GM18499 (cell line): ENCODE data around the gene MSMP.

ENCODE experiments used
- ATAC-seq: cut with Tn5 transposase; IDR thresholded peaks from one replicate; pipeline ENCODE4 v1.9.1; 2021; ENCODE audit warnings: moderate number of reproducible peaks; ENCODE audit not compliant: insufficient read depth, unreplicated experiment

MSMP gene, protein sequence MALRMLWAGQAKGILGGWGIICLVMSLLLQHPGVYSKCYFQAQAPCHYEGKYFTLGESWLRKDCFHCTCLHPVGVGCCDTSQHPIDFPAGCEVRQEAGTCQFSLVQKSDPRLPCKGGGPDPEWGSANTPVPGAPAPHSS

DNA sequence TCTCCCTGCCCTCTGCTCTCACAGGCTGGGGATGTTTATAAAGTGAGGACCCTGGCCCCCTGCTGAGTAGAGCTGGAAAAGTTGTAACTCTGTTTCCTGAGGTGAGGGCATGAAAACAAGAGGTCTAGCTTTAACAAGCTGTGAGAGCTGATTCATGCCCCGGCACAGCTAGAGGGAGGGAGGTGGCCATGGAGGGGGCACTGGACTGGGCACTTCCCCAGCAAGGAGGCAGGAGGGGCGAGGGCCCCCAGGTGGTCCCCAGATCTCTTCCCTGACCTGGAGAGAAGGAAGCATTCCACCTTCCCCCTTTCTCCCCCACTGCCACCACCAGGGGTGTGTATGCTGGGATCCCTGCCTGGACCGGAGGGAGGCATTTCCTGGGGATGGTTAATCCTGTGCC, at the start of gene MSMP:
Gene MSMP (minus strand): TSS at position 13 of the 400 bp plus-strand sequence. CDS start 147 bp downstream, outside the sequence.
- no peak for ATAC-seq

DNA sequence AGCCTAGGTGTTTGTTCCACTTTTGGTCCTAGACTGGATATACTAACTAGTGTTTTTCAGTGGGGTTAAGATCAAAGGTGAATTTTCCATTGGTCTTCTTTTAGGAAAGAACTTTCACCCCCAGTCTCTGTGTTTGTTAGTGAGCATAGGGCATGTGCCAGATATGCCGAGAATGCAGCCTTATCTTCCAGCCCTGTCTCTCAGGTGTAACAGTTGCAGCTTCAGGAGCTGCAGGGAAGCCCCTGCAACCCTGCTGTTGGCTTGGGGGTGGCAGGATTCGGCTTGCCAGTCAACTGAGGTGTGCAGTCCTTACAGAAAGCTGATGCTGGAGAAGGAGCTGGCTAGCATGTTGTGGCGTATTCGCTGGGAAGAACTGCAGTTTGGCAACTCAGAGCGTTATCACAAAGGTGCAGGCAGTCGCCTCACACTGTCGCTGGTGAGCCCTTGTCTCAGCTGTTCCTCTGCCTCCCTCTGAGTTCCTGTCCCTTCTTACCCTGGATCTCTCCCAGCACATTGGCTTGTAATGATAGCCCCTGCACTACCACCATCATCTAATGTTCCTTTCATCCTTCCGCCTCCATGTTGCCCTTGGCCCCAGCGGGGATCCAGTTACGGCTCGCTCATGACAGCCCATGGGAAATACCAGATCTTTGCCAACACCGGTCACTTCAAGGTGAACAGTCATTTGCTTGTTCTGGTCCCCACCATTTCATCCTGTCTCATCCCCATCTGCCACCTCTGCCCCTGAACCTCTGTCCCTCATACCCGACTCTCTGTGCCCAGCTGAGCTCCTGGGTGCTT, 47.5 kb upstream of the MSMP start:
- no peak for ATAC-seq

GRCh38 chr9:35800530-35800929, 46.5 kb upstream of the MSMP start:
- no peak for ATAC-seq

GRCh38 chr9:35798658-35799374, 44.7 kb upstream of the MSMP start:
- ATAC-seq: no peak

DNA sequence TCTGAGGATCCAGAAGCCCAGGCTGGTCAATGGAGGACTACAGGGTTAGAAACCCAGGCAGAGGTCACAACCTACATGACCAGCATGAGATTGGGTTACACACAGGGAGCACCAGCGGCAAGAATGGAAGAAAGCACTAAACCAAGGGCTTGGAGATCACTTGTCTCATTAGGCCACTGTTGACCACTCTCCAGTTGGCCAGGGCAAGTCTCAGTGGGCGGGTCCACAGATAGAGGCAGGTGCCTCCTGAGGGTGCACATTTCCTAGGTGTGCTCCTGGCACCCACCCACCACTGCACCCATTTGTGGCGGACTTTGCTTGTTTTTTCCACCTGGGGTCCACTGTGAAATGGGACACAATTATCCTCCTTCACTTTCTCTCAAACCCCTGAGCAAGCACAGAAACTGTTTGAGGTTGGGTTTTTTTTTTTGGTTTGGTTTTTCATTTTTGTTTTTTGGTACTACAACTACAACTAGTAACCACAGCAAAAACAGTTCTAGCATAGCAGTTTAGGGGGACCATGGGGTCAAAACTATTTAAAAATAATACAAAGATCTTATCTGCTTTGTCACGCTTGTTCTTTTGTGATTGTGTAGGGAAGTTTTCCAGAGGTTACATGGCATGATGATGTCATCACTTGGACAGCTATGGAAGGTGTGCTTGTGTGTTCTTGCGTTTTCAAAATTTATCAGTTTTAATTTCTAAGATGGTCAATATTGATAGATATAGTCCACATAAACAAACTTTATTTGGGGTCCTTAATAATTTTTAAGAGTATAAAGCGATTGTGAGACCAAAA, 43.4 kb upstream of the MSMP start:
- ATAC-seq: no peak

DNA sequence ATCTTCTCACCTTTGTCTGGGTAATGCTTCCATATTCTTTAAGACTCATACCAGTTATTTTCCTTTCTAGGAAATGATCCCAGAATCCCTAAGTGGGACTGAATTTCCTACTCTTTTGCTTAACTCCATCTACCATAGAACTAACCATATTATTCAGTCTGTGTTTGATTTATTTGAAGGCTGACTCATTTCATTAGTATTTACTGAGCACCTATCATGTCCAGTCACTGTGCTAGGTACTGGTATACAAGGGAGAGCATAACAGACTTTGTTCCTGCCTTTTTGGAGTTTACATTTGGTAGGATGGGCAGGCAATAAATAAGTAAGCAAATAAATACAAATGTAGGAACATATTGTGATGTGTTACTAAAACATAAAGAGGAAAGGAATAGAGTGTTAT, 41.6 kb upstream of the MSMP start:
- no peak for ATAC-seq

GRCh38 chr9:35793461-35793860, 39.4 kb upstream of the MSMP start:
- ATAC-seq: no peak

- ATAC-seq: no peak
These were observed 38.8 kb upstream of the MSMP start for GRCh38 chr9:35792826-35793225.

DNA sequence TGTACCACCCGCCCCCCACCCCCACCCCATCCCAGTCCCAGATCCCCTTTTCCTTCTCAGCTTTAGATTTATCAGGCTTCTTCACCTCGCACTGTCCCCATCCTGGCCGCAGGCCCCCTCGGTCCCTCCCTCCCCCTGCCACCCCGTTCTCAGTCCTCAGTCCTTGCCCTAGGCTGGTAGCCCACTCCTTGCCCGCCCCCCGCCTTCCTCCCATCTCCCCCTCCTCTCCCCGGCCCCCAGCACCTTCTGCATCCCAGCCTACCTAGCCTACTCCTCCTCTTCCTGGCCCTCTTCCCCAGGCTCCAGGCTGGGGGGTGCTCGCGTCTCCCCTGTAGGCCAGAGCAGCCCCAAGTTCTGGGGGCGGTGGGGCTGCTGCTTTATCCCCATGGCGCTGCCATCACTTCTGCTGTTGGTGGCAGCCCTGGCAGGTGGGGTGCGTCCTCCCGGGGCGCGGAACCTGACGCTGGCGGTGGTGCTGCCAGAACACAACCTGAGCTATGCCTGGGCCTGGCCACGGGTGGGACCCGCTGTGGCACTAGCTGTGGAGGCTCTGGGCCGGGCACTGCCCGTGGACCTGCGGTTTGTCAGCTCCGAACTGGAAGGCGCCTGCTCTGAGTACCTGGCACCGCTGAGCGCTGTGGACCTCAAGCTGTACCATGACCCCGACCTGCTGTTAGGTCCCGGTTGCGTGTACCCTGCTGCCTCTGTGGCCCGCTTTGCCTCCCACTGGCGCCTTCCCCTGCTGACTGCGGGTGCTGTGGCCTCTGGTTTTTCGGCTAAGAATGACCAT, 38.1 kb upstream of the MSMP start:
- ATAC-seq: no peak

DNA sequence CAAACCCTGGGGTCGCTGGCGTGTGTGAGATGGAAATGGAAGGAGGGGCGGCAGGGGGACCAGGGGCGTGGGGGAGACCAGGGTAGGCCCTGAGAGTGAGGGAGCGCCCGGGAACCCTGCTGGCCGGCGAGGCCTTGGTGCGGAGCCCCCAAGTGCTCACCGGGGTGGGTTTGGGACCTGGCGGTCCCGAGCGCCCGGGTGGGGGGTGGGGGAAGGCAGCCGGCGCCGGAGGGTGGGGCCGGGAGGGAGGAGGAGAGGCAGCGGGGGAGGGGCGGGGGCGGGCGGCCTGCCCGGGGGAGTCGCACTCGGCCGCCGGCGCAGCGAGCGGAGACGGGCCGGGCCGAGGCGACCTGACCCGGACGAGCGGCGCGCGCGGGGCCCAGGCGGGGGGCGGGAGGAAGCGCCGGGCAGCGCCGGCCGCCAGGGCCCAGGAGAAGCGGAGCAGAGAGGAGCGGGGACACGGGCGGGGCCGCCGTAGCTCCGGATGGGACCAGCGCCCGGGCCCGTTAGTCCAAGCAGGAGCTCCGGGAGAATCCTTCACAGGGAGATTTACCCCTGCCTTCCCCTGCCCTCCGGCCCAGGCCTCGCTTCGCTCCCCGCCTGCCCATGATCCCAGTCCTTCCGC, 37.3 kb upstream of the MSMP start, which contains the start of gene NPR2:
Gene NPR2 (plus strand): TSS at position 295 of the 625 bp plus-strand sequence. CDS start 818 bp downstream, outside the sequence.
- no peak for ATAC-seq

DNA sequence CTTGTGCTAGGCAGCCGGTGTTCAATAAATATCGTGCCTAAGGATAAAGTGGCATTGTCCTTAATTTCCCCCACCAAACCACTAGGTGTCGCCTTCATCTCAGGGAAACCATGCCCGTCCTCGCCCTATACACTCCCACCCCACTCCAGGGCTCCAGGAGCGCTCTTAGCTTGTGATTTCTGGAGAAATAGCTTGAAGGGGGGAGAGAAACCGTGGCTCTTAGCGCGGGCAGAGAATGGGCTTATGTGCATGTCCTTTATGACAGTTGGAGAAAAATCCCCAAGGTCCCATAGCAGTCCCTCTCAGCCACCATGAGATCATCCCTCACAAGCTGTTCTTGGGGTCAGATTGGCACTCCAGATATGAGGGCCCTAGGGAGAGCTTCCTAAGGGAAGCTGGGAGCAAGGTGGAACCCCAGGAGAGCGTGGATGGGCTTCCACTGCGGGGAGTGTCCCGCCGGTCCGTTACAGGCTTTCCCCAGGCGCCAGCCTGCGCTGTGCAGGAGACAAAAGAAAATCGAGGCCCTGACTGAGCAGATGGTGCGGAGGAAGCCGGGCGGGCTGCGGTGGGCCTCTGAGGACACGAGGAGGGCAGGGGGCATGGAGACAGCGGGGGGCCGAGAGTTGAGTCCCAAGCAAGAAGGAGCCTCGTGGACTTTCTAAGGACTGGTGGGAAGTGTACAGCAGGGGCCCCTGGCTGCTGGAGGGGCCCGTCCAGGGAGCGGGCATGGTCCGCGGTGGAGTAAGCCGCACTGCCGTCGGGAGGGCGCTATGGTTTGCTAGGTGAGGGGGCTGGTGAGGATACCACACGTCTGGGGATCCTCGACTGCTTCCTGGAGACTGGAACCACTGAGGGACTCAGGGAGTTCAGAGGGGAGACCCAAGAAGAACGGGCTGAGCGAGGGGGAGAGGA, 36.6 kb upstream of the MSMP start:
- no peak for ATAC-seq

GRCh38 chr9:35790025-35790384, 35.9 kb upstream of the MSMP start:
- no peak for ATAC-seq

DNA sequence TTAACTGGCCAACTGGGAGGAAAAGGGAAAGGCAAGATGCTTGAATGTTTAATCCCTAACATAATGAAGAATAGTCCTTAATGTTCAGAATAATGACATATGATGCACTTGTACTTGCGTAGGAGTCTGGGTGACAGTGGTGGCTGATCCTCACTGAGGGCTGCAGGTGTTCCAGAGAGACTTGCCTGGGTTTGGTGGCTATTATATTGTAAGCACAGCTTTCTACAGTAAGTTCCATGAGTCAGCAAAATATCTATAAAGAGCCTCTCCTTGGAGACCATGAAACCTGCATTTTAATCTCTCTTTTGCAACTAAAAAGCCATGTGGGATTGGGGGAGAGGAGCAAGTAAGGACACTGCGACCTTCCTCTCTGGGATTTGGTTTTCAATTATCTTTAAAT, 35.5 kb upstream of the MSMP start:
- ATAC-seq: no peak

DNA sequence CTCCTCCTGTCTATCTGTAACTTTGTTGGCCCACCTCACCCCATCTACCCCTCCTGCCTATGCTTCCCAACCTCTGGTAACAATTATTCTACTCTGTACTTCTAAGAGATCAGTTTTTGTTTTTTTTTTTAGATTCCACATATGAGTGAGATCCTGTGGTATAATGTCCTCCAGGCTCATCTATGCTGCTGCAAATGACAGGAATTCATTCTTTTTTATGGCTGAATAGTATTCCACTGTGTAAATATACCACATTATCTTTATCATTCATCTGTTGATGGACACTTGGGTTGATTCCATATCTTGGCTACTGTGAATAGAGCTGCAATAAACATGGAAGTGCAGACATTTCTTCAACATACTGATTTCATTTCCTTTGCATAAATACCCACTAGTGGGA, 29.3 kb upstream of the MSMP start:
- ATAC-seq: no peak

DNA sequence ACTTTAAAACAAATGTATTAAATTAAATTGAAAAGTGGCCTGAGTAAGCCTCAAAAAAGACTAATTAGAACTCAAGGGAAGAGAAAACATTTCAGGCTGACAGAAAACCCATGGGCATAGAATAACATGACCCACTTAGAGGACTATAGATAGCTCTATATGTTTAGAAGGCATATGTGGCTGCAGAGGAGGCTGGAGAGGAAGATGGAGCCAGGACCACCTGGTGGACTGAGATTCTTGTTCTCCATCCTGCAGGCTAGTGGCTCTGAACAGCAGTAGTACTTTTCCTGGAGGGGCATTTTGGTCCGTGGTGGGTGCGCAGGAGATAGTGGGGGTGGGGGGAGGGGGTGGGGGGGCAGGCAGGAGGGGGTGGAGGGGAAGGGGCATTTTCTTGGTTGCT, 27.0 kb upstream of the MSMP start:
- ATAC-seq: no peak

GRCh38 chr9:35778496-35778895, 24.4 kb upstream of the MSMP start:
- no peak for ATAC-seq

DNA sequence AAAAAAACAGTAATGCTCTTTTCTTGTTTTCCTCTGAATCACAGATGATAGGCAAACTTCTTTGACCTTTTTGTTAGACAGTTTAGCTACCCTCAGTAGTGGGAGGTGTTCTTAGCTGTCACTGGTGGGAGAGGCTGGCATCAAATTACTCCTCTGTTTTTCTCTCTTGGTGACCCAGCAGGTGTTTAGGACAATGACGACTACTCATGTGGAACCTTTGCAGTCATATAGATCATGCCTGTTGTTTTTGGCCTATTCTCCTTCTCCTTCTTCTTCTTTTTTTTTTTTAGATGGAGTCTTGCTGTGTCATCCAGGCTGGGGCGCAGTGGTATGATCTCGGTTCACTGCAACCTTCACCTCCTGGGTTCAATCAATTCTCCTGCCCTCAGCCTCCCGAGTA, 21.9 kb upstream of the MSMP start:
- ATAC-seq: no peak

GRCh38 chr9:35774907-35775635, 21.0 kb upstream of the MSMP start:
- no peak for ATAC-seq
